ES-I3 (cell line): ENCODE results near the gene DNTTIP2.
"Not testable (repeated sequence)": the region's sequence is repeated elsewhere in the genome, so short reads cannot be mapped to it uniquely, and the experiment has no call there.

Experiments
- H3K36me3 ChIP-seq: 2 replicates; pipeline ENCODE4 v1.6.1; 2013; ENCODE audit warnings: mild to moderate bottlenecking, low read length, control low read depth, moderate library complexity; ENCODE audit not compliant: insufficient read depth
- H3K4me1 ChIP-seq: 2 replicates; pipeline ENCODE4 v1.6.1; 2013; ENCODE audit warnings: mild to moderate bottlenecking, control low read depth, low read length; ENCODE audit not compliant: insufficient read depth
- H3K9ac ChIP-seq: 2 replicates; pipeline ENCODE4 v1.6.1; 2013; ENCODE audit warnings: low read depth, mild to moderate bottlenecking, low read length, moderate library complexity
- H3K9me3 ChIP-seq: 2 replicates; pipeline ENCODE4 v1.6.1; 2013; ENCODE audit warnings: mild to moderate bottlenecking, low read length, moderate library complexity; ENCODE audit not compliant: control insufficient read depth, insufficient read depth

DNTTIP2 gene

DNA sequence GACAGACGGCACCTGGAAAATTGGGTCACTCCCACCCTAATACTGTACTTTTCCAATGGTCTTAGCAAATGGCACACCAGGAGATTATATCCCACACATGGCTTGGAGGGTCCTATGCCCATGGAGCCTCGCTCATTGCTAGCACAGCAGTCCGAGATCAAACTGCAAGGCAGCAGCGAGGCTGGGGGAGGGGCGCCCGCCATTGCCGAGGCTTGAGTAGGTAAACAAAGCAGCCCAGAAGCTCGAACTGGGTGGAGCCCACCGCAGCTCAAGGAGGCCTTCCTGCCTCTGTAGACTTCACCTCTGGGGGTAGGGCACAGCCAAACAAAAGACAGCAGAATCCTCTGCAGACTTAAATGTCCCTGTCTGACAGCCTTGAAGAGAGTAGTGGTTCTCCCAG lies 23.0 kb downstream of the DNTTIP2 start:
- H3K4me1 ChIP-seq, H3K9me3 ChIP-seq, H3K36me3 ChIP-seq, H3K9ac ChIP-seq: not testable (repeated sequence)

GRCh38 chr1:93853940-93854339 lies 25.1 kb downstream of the DNTTIP2 start:
- Histone ChIP-seq H3K9me3 (no peaks in the 10 kb centered on the region; the same call in 1 of the 2 replicates), H3K9ac (no peak overlapping the region), H3K4me1 (no peaks in the 10 kb centered on the region), H3K36me3 (no peaks in the 10 kb centered on the region)

DNA sequence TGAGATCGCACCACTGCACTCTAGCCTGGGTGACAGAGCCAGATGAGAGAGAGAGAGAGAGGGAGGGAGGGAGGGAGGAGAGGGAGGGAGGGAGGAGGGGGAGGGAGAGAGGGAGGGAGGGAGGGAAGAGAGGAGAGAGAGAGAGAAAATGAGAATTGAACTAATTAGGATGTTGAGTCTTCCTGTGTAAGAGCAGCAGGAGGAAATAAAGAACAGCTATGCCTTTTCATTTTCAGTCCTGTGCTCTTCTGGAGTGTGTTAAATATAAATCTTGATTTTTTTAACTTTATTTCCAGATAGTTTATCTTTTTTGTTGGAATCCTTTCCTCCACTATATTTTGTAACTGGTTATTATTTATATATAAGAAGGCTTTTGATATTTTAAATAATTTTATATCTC lies 27.1 kb downstream of the DNTTIP2 start:
- no peaks in the 10 kb centered on the region for H3K36me3 ChIP-seq
- no peaks in the 10 kb centered on the region; the same call in 1 of the 2 replicates for H3K9me3 ChIP-seq
- no peak overlapping the region for H3K9ac ChIP-seq
- no peaks in the 10 kb centered on the region for H3K4me1 ChIP-seq

DNA sequence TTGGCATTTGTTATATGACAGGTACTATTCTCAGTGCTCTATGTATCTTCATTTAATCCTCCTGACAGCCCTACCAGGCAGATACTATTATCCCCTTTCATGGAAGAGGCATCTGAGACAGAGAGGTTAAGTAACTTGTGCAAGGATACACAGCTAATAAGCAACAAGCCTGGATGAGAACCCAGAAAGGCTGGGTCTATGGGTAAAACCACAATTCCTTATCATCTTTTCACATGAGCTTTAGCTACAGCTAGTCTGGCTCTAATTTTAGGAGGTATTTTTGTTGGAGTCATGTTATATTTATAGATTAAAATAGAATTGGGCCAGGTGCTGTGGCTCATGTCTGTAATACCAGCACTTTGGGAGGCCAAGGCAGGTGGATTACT lies 27.7 kb downstream of the DNTTIP2 start:
- Histone ChIP-seq H3K9ac (no peak overlapping the region), H3K4me1 (no peaks in the 10 kb centered on the region), H3K9me3 (no peaks in the 10 kb centered on the region; the same call in 1 of the 2 replicates), H3K36me3 (no peaks in the 10 kb centered on the region)

DNA sequence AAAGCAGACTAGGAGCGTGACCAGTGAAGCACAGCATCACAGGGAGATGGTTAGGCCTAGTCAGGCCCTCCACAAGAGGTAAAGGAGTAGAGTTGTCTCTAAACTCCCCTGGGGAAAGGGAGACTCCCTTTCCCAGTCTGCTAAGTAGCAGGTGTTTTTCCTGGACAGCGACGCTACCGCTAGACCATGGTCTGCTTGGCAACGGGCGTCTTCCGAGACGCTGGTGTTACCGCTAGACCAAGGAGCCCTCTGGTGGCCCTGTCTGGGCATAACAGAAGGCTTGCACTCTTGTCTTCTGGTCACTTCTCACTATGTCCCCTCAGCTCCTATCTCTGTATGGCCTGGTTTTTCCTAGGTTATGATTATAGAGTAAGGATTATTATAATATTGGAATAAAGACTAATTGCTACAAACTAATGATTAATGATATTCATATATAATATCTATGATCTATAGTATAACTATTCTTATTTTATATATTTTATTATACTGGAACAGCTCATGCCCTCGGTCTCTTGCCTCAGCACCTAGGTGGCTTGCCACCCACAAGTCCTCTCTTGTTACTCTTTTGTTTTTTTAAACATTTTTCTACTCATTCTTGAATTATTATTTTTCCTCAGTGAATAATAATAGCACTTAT lies 28.2 kb downstream of the DNTTIP2 start:
- H3K9ac ChIP-seq, H3K36me3 ChIP-seq, H3K4me1 ChIP-seq, H3K9me3 ChIP-seq: not testable (repeated sequence)

GRCh38 chr1:93848350-93848883 lies 30.6 kb downstream of the DNTTIP2 start:
- no peaks in the 10 kb centered on the region for H3K9me3 ChIP-seq
- peak overlapping the region; percentile 97; the same call in 1 of the 2 replicates for H3K9ac ChIP-seq
- no peaks in the 10 kb centered on the region for H3K4me1 ChIP-seq
- no peaks in the 10 kb centered on the region for H3K36me3 ChIP-seq

DNA sequence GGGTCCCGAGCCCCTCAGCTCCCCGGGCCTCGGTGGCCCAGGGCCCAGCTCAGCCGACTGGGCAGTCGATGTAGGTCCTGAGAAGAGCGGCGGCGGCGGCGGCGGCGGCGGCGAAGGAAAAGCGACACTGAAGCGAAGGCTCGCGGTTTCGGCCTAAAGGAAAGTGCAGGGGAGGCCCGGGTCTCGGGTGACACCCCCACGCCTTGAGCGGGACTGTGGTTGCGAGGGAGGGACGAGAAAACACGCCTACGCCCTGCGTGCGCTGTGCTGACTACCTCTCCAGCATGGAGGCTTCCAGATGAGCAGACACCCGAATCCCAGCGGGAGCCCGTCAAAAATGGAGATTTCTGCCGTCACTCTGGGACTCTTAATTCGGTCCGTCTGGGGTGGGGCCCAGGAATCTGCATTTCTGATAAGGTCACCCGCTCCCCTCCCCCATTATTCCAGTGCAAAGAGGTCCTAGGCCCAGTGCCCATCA lies 31.2 kb downstream of the DNTTIP2 start:
- no peaks in the 10 kb centered on the region for H3K36me3 ChIP-seq
- peak overlapping the region; percentile 97 for H3K9ac ChIP-seq
- H3K9me3 ChIP-seq = no peaks in the 10 kb centered on the region
- H3K4me1 ChIP-seq = no peaks in the 10 kb centered on the region

DNA sequence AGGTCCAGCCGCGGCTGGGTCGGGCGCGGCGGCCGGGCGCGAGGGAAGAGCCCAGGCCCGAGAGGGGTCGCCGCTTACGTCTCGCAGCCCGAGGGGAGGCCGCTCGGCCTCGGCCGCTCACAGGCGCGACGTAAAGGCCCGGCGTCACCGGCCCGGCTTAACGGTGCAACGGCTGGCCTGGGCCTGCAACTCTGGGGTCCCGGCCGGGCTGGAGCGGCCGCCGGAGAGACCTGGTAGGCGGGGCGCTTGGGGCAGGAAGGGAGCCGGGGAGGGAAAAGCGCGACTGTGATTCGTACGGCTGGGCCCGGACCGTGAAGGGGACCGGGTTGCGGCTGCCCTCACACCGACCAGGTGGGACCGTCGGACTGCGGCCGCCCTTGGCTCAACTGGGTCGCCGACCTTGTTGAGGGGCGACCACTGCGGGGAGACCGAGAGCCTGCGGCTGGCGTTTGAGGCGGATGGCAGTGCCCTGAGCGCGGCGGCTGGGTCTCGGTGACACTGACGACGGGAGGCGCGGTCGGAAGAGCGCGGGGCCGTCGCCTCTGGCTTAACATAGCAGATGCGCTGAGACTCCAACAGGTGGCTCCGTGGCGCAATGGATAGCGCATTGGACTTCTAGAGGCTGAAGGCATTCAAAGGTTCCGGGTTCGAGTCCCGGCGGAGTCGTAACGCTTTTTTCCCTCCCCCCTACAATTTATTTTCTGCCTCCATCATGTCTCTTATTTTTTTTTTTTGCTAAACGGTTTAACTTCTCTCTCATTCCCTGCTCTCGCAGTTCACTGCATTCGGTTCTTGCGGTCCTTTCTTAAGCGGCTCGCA lies 31.8 kb downstream of the DNTTIP2 start:
- Histone ChIP-seq H3K9me3 (no peaks in the 10 kb centered on the region), H3K9ac (peak overlapping the region; percentile 97), H3K4me1 (no peaks in the 10 kb centered on the region), H3K36me3 (no peaks in the 10 kb centered on the region)

- Histone ChIP-seq H3K9ac (peak overlapping the region; percentile 97), H3K36me3 (no peaks in the 10 kb centered on the region), H3K9me3 (no peaks in the 10 kb centered on the region), H3K4me1 (no peaks in the 10 kb centered on the region)
Measured at GRCh38 chr1:93846206-93846991, 32.6 kb downstream of the DNTTIP2 start.

DNA sequence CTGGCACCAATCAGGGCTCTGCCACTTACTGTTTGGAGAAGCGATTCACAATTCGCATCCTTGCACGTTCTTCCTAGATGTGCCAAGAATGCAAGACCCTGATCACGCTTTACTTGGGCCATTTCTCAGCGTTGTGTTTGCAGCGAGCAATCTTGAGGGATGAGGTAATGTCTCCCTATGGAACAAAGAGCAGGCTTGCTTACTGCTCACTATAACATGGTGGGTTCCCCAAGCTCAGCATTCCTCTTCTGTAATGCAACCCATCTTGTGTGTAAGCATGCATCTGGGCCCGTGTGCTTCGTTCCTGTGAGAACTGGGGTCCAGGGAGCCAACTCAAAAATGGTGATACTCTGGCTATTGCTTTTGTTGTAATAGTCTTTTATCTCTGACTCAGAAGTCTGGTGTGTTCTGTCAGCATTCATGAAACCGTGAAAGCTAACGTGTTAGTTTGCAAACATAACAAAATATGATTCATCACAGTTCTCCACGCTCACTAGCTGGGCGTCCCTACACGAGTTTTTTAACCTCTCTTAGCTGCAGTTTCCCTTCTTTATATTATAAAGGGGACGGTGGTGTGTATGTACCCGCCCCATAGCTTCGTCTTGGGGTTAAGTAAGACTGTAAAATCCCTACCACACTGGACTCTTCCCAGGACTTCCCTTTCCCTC lies 33.3 kb downstream of the DNTTIP2 start:
- H3K9ac ChIP-seq = peak overlapping the region; percentile 97
- H3K36me3 ChIP-seq = no peaks in the 10 kb centered on the region
- H3K4me1 ChIP-seq = no peaks in the 10 kb centered on the region
- H3K9me3 ChIP-seq = no peaks in the 10 kb centered on the region

DNA sequence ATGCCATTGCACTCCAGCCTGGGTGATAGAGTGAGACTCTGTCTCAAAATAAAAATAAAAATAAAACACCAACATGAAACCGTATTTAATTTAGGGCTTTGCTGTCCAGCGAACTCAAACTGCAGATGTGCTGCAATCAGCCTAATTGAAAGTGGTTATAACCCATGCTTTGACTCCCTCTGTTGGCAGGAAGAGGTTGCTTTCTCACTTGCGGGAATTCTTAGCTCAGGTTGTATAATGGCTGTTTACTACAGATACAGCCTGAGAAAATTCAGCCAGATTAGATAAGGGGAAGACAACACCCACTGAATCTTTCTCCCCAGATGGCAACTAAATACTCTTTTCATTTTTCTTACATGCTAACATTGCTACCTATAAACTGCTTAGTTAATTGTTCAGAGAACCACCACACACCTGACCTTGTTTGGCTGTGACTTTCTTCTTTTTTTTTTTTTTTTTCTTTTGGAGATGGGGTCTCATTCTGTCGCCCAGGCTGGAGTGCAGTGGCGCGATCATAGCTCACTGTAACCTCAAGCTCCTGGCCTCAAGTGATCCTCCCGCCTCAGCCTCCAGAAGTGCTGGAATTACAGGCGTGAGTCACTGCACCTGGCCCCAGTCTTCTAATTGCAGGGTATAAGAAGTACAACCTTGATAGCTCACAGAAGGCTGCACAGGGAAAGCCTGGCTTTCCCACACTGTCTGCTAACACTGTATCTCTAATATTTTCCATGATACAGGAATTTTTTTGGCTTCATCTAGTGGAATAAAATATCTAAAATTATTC lies 34.6 kb downstream of the DNTTIP2 start:
- Histone ChIP-seq H3K9me3 (no peaks in the 10 kb centered on the region), H3K4me1 (no peaks in the 10 kb centered on the region), H3K36me3 (0 out of 2 replicates have a peak, but pooled peaks cover 3% of the 10 kb centered on the region), H3K9ac (no peak overlapping the region)

- 0 out of 2 replicates have a peak, but pooled peaks cover 3% of the 10 kb centered on the region for H3K36me3 ChIP-seq
- H3K9ac ChIP-seq = no peak overlapping the region
- H3K4me1 ChIP-seq = no peaks in the 10 kb centered on the region
- H3K9me3 ChIP-seq = no peaks in the 10 kb centered on the region
Measured at GRCh38 chr1:93842750-93843500, 36.1 kb downstream of the DNTTIP2 start.

DNA sequence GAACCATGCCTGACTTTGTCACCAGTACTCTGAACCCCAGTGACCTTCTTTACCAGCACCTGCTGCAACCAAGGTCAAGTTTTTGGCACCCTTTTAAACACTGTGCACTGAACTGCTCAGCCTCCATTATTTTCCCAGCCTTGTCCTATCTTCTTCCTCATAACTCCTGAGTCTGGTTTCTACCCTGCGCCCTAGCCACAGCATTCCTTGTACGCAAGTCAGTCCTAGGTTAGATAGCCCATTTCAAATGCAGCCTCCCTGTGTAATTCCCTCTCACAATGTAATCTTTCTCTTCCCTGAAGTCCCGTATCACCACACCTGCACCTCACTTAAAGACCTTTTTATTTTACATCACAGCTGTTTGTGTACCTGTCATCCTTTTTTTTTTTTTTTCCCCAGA lies 37.2 kb downstream of the DNTTIP2 start:
- 0 out of 2 replicates have a peak, but pooled peaks cover 3% of the 10 kb centered on the region for H3K36me3 ChIP-seq
- H3K4me1 ChIP-seq = no peaks in the 10 kb centered on the region
- H3K9ac ChIP-seq = no peak overlapping the region
- H3K9me3 ChIP-seq = peaks cover 4% of the 10 kb centered on the region; the same call in 1 of the 2 replicates
